ENCODE results near the gene OS9. TPM values are rescaled to one million over a fixed set of nuclear protein-coding genes. Genes with fewer than 3 reads are reported as not detected.
A peak's percentile ranks its signal among the peaks of the same experiment; 100 is the strongest.

The OS9 gene
- total and polyA plus RNA-seq, 9 of the 15 experiments (the other 6 are each of a cell fraction or from before 2014, with no cell fraction given) = 4.6 to 105 (median 89.5) TPM

DNA sequence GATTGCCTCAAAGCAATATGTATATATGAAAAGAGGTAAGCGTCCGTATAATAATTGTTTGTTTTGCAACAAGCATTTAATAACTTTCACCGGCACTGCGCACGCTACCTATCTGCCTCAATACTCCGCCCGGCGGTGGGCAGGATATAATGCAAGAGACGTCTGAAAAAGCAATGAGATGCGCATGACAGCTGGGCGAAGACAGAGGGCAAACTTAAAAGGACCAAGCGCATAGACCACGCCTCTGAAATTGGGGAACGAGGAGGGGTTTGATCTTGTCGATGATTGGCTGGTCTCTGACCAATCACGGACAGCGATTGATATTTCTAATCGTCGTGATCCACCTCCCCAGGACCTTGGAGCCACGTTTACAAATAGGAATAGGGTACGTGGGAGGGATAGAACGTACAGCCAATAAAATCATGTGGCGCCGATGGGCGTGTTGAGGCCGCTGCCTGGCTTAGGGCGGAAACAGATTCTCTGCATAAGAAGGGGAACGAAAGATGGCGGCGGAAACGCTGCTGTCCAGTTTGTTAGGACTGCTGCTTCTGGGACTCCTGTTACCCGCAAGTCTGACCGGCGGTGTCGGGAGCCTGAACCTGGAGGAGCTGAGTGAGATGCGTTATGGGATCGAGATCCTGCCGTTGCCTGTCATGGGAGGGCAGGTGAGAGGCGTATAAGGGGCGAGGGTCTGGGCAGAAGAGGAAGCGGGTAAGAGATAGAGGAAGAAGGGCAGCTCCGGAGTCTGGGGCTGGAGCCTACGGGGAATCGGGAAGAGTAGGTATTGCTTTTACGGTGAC lies at the start of gene OS9 (continued):
- TF ChIP-seq, protein P1, sequence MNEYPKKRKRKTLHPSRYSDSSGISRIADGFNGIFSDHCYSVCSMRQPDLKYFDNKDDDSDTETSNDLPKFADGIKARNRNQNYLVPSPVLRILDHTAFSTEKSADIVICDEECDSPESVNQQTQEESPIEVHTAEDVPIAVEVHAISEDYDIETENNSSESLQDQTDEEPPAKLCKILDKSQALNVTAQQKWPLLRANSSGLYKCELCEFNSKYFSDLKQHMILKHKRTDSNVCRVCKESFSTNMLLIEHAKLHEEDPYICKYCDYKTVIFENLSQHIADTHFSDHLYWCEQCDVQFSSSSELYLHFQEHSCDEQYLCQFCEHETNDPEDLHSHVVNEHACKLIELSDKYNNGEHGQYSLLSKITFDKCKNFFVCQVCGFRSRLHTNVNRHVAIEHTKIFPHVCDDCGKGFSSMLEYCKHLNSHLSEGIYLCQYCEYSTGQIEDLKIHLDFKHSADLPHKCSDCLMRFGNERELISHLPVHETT (CRISPR knock-in tag; conservative IDR thresholded peaks at IDR 0.05 in 1 of 2, IDR thresholded peaks at IDR 0.05 in 1 of 2) = no peak
- TF ChIP-seq FOXK1 (CRISPR knock-in tag; IDR thresholded peaks at IDR 0.05; ENCODE audit: borderline replicate concordance) = no peak
- no peak for TF ChIP-seq RBM14 (IDR thresholded peaks at IDR 0.05; ENCODE audit: borderline replicate concordance, insufficient read depth, low read depth, low read length)
- TF ChIP-seq SP1 (CRISPR knock-in tag; IDR thresholded peaks at IDR 0.05) = peak; percentile 94; the same call in 1 of the 2 replicates
- TF ChIP-seq, protein P2, sequence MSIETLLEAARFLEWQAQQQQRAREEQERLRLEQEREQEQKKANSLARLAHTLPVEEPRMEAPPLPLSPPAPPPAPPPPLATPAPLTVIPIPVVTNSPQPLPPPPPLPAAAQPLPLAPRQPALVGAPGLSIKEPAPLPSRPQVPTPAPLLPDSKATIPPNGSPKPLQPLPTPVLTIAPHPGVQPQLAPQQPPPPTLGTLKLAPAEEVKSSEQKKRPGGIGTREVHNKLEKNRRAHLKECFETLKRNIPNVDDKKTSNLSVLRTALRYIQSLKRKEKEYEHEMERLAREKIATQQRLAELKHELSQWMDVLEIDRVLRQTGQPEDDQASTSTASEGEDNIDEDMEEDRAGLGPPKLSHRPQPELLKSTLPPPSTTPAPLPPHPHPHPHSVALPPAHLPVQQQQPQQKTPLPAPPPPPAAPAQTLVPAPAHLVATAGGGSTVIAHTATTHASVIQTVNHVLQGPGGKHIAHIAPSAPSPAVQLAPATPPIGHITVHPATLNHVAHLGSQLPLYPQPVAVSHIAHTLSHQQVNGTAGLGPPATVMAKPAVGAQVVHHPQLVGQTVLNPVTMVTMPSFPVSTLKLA (conservative IDR thresholded peaks at IDR 0.05) = peak; percentile 82 to 91
- no peak for TF ChIP-seq SMARCA4 (IDR thresholded peaks at IDR 0.05)
- no peak for TF ChIP-seq BCL6 (CRISPR knock-in tag; IDR thresholded peaks at IDR 0.05)
- TF ChIP-seq ZNF764 (CRISPR knock-in tag; IDR thresholded peaks at IDR 0.05; ENCODE audit: low read depth) = no peak
- no peak for TF ChIP-seq SETDB1 (IDR thresholded peaks at IDR 0.05; ENCODE audit: low read length)
- no peak for TF ChIP-seq ZSCAN29 (IDR thresholded peaks at IDR 0.05)
- TF ChIP-seq, protein P3, sequence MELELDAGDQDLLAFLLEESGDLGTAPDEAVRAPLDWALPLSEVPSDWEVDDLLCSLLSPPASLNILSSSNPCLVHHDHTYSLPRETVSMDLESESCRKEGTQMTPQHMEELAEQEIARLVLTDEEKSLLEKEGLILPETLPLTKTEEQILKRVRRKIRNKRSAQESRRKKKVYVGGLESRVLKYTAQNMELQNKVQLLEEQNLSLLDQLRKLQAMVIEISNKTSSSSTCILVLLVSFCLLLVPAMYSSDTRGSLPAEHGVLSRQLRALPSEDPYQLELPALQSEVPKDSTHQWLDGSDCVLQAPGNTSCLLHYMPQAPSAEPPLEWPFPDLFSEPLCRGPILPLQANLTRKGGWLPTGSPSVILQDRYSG (tag; conservative IDR thresholded peaks at IDR 0.05; ENCODE audit: low read depth) = no peak
- peak; percentile 48 for TF ChIP-seq MXI1 (IDR thresholded peaks at IDR 0.05; ENCODE audit: low read depth, low read length)
